HepG2 (cell line): ENCODE data around the gene FOSL2. TPM values are rescaled to one million over a fixed set of nuclear protein-coding genes. Genes with fewer than 3 reads are reported as not detected.

ENCODE experiments used
- ATRX ChIP-seq: sonication (generic); formaldehyde crosslinking; IDR thresholded peaks from 2 replicates; pipeline ENCODE4 v1.4.0; 2020; ENCODE audit warnings: missing genetic modification reagents, borderline replicate concordance
- BCL3 ChIP-seq: sonication (generic); formaldehyde crosslinking; IDR thresholded peaks from 2 replicates; pipeline ENCODE4 v1.5.1; 2020; ENCODE audit warnings: mild to moderate bottlenecking, missing genetic modification reagents, moderate library complexity
- CHCHD3 ChIP-seq: sonication (generic); formaldehyde crosslinking; IDR thresholded peaks from 2 replicates; pipeline ENCODE4 v1.8.0; 2022; ENCODE audit warnings: mild to moderate bottlenecking, missing genetic modification reagents, moderate library complexity
- FOXO1 ChIP-seq: sonication (generic); formaldehyde crosslinking; IDR thresholded peaks from 2 replicates; pipeline ENCODE4 v1.4.0; 2020; ENCODE audit warnings: missing genetic modification reagents
- HNRNPLL ChIP-seq: fragments of 200-400 bp; formaldehyde crosslinking; IDR thresholded peaks from 2 replicates; pipeline ENCODE4 v1.6.1; 2017; ENCODE audit warnings: mild to moderate bottlenecking, low read depth, low read length; ENCODE audit not compliant: poor library complexity, severe bottlenecking
- HNRNPUL1 ChIP-seq: fragments of 200-400 bp; formaldehyde crosslinking; IDR thresholded peaks from 2 replicates; pipeline ENCODE4 v1.6.1; 2017; ENCODE audit warnings: low read depth, mild to moderate bottlenecking, low read length, moderate library complexity
- JUND ChIP-seq: sonication (generic); formaldehyde crosslinking; IDR thresholded peaks from 2 replicates; pipeline ENCODE4 v1.8.0; 2022; ENCODE audit warnings: mild to moderate bottlenecking, missing genetic modification reagents
- KLF9 ChIP-seq: IDR thresholded peaks from 2 replicates; pipeline ENCODE4 v1.6.1; 2016; ENCODE audit warnings: low read depth
- MAFF ChIP-seq: IDR thresholded peaks from 2 replicates; pipeline ENCODE4 v1.6.1; 2011; ENCODE audit warnings: low read depth, low read length, improper control_type of control experiment
- MXI1 ChIP-seq: IDR thresholded peaks from 3 replicates; pipeline ENCODE4 v1.6.1; 2012; ENCODE audit warnings: low read depth, low read length, inconsistent platforms, borderline replicate concordance
- NCOA5 ChIP-seq: sonication (generic); formaldehyde crosslinking; IDR thresholded peaks from 2 replicates; pipeline ENCODE4 v1.4.0; 2020; ENCODE audit warnings: missing genetic modification reagents
- PHB2 ChIP-seq: fragments of 450-650 bp; IDR thresholded peaks from 2 replicates; pipeline ENCODE4 v1.6.1; 2018; ENCODE audit not compliant: partially characterized antibody
- RXRB ChIP-seq: IDR thresholded peaks from 2 replicates; pipeline ENCODE4 v1.6.1; 2016; ENCODE audit warnings: borderline replicate concordance, missing genetic modification reagents, missing compliant biosample characterization
- SRSF4 ChIP-seq: fragments of 200-400 bp; formaldehyde crosslinking; IDR thresholded peaks from one replicate; pipeline ENCODE4 v1.6.1; 2018; ENCODE audit warnings: mild to moderate bottlenecking, low read depth, low read length, moderate library complexity; ENCODE audit not compliant: poor library complexity, severe bottlenecking
- TCF7L2 ChIP-seq: IDR thresholded peaks from 2 replicates; pipeline ENCODE4 v1.6.1; 2011; ENCODE audit warnings: mild to moderate bottlenecking, low read depth, low read length, moderate library complexity
- TMF1 ChIP-seq: sonication (generic); formaldehyde crosslinking; IDR thresholded peaks from 2 replicates; pipeline ENCODE4 v1.8.1; 2022; ENCODE audit warnings: low read depth, missing genetic modification reagents
- TOPORS ChIP-seq: sonication (generic); formaldehyde crosslinking; IDR thresholded peaks from 2 replicates; pipeline ENCODE4 v1.8.0; 2023; ENCODE audit warnings: mild to moderate bottlenecking, missing genetic modification reagents
- ZFP36L1 ChIP-seq: sonication (generic); formaldehyde crosslinking; IDR thresholded peaks from 2 replicates; pipeline ENCODE4 v1.8.0; 2022; ENCODE audit warnings: mild to moderate bottlenecking, missing genetic modification reagents, moderate library complexity
- ZNF138 ChIP-seq: sonication (generic); formaldehyde crosslinking; IDR thresholded peaks from 2 replicates; pipeline ENCODE4 v1.5.0; 2020; ENCODE audit warnings: mild to moderate bottlenecking, low read depth, missing genetic modification reagents
- ZNF17 ChIP-seq: sonication (generic); formaldehyde crosslinking; IDR thresholded peaks from 2 replicates; pipeline ENCODE4 v1.5.0; 2020; ENCODE audit warnings: mild to moderate bottlenecking, missing genetic modification reagents
- ZNF225 ChIP-seq: sonication (generic); formaldehyde crosslinking; IDR thresholded peaks from 2 replicates; pipeline ENCODE4 v1.4.0; 2020; ENCODE audit warnings: mild to moderate bottlenecking, missing genetic modification reagents
- ZNF530 ChIP-seq: sonication (generic); formaldehyde crosslinking; IDR thresholded peaks from 2 replicates; pipeline ENCODE4 v1.5.0; 2020; ENCODE audit warnings: low read depth, mild to moderate bottlenecking, missing genetic modification reagents
- ZNF782 ChIP-seq: sonication (generic); formaldehyde crosslinking; IDR thresholded peaks from 2 replicates; pipeline ENCODE4 v1.4.0; 2020; ENCODE audit warnings: missing genetic modification reagents, mild to moderate bottlenecking, borderline replicate concordance
- ZNF792 ChIP-seq: IDR thresholded peaks from 2 replicates; pipeline ENCODE4 v1.6.1; 2016
- ZNF878 ChIP-seq: sonication (generic); formaldehyde crosslinking; IDR thresholded peaks from 2 replicates; pipeline ENCODE4 v1.8.1; 2023; ENCODE audit warnings: mild to moderate bottlenecking, missing genetic modification reagents, moderate library complexity
- polyA plus RNA-seq, 8 experiments: library from polyadenylated mRNA; depleted of rRNA in 3 of 8; stranded (reverse) in 7 of 8; unstranded in 1 of 8; fragments of >200 nt; fragmentation: Illumina TruSeq in 4 of 8; extraction: Trizol in 4 of 8; gene quantifications; 2 replicates each; pipeline versions ENCODE4 v1.2.1 to v1.2.3, GENCODE V29; 2011 to 2016; ENCODE audit warnings: low read depth in 4 of 8, missing spikeins in 1 of 8, mixed read lengths in 1 of 8; ENCODE audit not compliant: insufficient read depth in 1 of 8
- total RNA-seq, 5 experiments: library from RNA; depleted of rRNA; stranded (reverse); fragments of >200 nt; fragmentation: Illumina TruSeq; extraction: Trizol; gene quantifications; 2 replicates each; pipeline ENCODE4 v1.2.3, GENCODE V29; 2016; ENCODE audit warnings: low read depth in 1 of 5
- TF ChIP-seq, protein P1 (sequence below): sonication (generic); formaldehyde crosslinking; IDR thresholded peaks from 2 replicates; pipeline ENCODE4 v1.4.0; 2020; ENCODE audit warnings: missing genetic modification reagents

FOSL2 gene
- total and polyA plus RNA-seq, 2 of the 13 experiments (the other 11 are each of a cell fraction or from before 2014, with no cell fraction given): 3.4 to 18.1 TPM

DNA sequence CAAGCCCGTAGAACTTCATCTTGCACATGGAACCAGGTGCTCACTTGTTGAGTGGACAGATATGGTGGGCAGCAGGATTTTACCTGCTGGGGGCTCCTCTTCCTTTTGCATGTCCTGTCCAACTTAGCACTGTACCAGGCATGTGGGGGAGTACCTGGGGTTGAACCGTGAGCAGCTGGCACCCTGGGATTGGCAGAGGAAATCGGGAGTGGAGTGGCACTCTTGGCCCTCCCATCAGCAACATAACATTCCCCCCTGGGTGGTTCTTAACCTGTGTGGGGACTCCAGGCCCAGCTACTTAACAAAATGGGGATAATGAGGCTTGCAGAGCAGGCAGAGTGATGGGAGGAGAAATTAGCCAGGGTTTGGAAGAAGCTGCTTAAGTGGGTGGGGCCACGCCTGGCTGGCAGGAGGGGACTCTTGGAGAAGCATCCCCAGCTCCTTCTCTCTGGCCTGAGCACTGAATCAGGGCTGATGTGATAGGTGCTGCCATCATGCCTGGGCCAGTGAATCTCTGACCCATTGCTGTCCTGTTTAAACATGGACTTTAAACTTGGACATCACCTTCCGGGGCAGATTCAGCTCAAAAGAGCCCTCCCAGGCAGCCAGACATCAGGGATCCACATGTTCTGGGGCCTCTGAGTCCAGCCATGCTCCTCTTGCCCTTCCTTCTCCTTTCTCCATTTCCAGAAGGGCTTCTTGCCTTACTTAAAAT lies 15.5 kb downstream of the FOSL2 start (continued):
- TF ChIP-seq, protein P1, sequence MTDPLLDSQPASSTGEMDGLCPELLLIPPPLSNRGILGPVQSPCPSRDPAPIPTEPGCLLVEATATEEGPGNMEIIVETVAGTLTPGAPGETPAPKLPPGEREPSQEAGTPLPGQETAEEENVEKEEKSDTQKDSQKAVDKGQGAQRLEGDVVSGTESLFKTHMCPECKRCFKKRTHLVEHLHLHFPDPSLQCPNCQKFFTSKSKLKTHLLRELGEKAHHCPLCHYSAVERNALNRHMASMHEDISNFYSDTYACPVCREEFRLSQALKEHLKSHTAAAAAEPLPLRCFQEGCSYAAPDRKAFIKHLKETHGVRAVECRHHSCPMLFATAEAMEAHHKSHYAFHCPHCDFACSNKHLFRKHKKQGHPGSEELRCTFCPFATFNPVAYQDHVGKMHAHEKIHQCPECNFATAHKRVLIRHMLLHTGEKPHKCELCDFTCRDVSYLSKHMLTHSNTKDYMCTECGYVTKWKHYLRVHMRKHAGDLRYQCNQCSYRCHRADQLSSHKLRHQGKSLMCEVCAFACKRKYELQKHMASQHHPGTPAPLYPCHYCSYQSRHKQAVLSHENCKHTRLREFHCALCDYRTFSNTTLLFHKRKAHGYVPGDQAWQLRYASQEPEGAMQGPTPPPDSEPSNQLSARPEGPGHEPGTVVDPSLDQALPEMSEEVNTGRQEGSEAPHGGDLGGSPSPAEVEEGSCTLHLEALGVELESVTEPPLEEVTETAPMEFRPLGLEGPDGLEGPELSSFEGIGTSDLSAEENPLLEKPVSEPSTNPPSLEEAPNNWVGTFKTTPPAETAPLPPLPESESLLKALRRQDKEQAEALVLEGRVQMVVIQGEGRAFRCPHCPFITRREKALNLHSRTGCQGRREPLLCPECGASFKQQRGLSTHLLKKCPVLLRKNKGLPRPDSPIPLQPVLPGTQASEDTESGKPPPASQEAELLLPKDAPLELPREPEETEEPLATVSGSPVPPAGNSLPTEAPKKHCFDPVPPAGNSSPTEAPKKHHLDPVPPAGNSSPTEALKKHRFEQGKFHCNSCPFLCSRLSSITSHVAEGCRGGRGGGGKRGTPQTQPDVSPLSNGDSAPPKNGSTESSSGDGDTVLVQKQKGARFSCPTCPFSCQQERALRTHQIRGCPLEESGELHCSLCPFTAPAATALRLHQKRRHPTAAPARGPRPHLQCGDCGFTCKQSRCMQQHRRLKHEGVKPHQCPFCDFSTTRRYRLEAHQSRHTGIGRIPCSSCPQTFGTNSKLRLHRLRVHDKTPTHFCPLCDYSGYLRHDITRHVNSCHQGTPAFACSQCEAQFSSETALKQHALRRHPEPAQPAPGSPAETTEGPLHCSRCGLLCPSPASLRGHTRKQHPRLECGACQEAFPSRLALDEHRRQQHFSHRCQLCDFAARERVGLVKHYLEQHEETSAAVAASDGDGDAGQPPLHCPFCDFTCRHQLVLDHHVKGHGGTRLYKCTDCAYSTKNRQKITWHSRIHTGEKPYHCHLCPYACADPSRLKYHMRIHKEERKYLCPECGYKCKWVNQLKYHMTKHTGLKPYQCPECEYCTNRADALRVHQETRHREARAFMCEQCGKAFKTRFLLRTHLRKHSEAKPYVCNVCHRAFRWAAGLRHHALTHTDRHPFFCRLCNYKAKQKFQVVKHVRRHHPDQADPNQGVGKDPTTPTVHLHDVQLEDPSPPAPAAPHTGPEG (CRISPR knock-in tag): no peak
- TF ChIP-seq CHCHD3: no peak
- TF ChIP-seq FOXO1 (CRISPR knock-in tag): no peak
- TF ChIP-seq TMF1 (CRISPR knock-in tag): no peak
- TF ChIP-seq TOPORS (CRISPR knock-in tag): no peak
- no peak for TF ChIP-seq KLF9 (CRISPR knock-in tag)
- no peak for TF ChIP-seq HNRNPUL1
- no peak for TF ChIP-seq JUND
- peak; percentile 66; the same call in 1 of the 2 replicates for TF ChIP-seq RXRB
- TF ChIP-seq ZNF878 (CRISPR knock-in tag): no peak; the same call in 1 of the 2 replicates
- 0 out of 2 replicates have a peak, but pooled peaks have one; percentile 63 for TF ChIP-seq ZFP36L1 (CRISPR knock-in tag)
- no peak for TF ChIP-seq SRSF4
- TF ChIP-seq ATRX: no peak
- TF ChIP-seq ZNF225 (CRISPR knock-in tag): no peak
- no peak for TF ChIP-seq BCL3 (CRISPR knock-in tag)
- no peak for TF ChIP-seq PHB2
- 0 out of 2 replicates have a peak, but pooled peaks have one; percentile 66 for TF ChIP-seq ZNF782
- no peak for TF ChIP-seq MAFF
- TF ChIP-seq ZNF138: no peak
- TF ChIP-seq ZNF792 (CRISPR knock-in tag): peak; percentile 25; the same call in 1 of the 2 replicates
- no peak for TF ChIP-seq ZNF530
- no peak for TF ChIP-seq ZNF17
- TF ChIP-seq TCF7L2: no peak
- no peak for TF ChIP-seq NCOA5 (CRISPR knock-in tag)
- TF ChIP-seq MXI1: peak; percentile 28; the same call in 1 of the 3 replicates
- TF ChIP-seq HNRNPLL: no peak
